Hepatocyte (in vitro differentiated cells): ENCODE data around the gene DDX10.

Experiments
- CTCF ChIP-seq: fragments of 200-600 bp; sonication (generic); IDR thresholded peaks from 2 replicates; pipeline ENCODE4 v1.5.1; 2016; ENCODE audit warnings: antibody characterized with exemption, mild to moderate bottlenecking; ENCODE audit not compliant: poor library complexity
- EZH2 ChIP-seq: fragments of 200-600 bp; sonication (generic); IDR thresholded peaks from 2 replicates; pipeline ENCODE4 v1.6.1; 2016; ENCODE audit warnings: antibody characterized with exemption, mild to moderate bottlenecking, borderline replicate concordance
- EZH2phosphoT487 ChIP-seq: fragments of 200-600 bp; sonication (generic); IDR thresholded peaks from one replicate; pipeline ENCODE4 v1.6.1; 2018; ENCODE audit warnings: antibody characterized with exemption, mild to moderate bottlenecking, low read depth, moderate library complexity; ENCODE audit not compliant: unreplicated experiment, severe bottlenecking

GRCh38 chr11:108866781-108867180 is 201.9 kb downstream of the DDX10 start:
- TF ChIP-seq CTCF (no peak), EZH2 (no peak), EZH2phosphoT487 (no peak)
